Measurements from ENCODE around the gene CRYBG1. TPM values are rescaled to one million over a fixed set of nuclear protein-coding genes. Genes with fewer than 3 reads are reported as not detected.
"Not testable (repeated sequence)": the region's sequence is repeated elsewhere in the genome, so short reads cannot be mapped to it uniquely, and the experiment has no call there.

Gene CRYBG1
- total RNA-seq, 1 donor from 2014 or later: 7.6 TPM

DNA sequence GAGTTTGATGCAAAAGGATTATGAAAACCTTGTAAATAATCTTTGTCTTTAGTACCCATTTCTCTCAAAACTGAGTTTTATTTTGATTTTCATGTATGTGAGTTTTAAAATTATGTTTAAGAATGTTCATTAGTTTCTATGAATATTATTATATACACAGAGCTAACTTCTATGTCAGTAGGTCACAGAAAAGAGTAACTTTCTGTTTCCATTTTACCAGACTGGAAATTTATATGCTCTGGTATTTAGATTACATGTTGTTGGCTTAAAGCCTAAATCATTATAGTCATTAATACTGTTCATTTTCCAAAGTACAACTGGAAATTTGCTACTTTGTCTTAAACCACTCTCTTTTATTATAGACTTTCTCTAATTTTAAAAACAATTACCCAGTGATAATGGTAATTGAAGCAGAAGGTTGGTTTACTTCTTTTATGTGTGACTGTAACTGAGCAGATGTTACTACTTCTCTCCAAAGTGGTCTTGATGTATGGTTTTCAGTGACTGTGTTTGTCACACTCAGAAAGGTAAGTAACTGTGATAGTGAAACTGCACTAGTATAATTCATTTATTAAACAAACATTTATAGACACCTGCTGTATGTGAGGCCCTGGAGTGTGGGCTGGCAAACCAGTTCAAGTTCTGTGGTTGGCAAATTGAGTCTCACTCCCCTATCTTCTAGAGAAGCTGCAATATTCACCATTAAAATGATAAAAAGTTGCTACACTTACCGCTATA lies 13.2 kb downstream of the CRYBG1 start:
- DNase-seq (ENCODE audit: low read depth in 2 of 2): no peak

DNA sequence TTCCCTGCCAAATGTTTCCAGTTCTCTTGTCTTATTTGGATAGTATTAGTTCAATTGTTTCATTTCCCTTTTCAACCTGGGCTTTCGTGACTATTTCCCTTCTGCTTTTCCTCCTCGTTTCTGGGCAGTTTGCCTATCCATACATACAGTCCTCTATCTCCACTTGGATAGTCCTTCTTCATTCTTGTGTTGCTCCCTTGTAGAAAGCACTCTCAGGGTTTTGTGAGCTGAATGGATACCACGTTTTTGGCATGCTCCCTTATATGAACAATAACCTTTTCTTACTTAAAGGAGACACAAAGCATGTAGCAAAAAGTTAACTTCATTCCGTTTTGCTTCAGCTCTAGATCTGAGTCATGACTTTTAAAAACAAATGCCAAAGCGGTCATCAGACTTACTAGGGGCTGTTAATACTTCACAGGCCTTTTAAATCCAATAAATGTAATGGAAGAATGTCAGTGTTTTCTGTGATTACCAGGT lies 16.6 kb downstream of the CRYBG1 start:
- DNase-seq (ENCODE audit: low read depth in 2 of 2): peak; percentile 45 to 69

DNA sequence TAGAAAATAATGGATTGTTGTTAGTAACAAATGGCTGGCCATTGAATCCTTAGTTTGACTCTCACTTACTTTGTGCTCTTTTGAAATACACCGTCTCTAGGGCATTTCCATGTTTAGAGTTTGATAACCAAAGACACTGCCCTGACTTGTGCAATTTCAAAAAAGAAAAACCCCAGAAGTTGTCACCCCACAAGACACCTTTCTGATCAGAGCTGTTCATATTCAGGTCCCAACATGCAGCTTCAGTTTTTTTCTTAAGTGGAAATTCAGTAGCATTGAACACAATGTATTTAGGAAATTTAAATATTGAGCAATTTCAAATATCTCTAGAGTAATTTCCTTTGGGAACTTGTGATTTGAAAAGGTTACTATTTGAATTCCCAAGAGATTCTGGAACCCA lies 19.4 kb downstream of the CRYBG1 start:
- no peak for DNase-seq (ENCODE audit: low read depth in 2 of 2)

DNA sequence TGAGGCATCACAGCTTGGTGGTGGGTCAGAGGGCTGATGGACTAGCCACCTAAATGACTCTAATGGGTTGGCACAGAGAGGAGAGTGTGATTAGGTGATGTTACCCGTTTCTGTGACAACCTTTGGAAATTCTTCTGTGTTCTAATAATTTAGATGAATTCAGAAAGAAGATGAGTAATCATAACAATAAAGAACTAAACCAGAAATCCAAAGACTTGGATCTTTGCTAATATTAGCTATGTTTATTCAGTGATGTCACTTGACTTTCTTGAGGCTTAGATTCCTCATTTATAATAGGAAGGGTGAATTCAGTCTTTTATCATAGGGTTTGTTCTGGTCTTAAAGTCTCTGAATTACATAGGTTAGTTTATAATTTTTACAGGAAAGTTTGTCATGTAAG lies 19.9 kb downstream of the CRYBG1 start:
- DNase-seq (ENCODE audit: low read depth in 2 of 2): no peak

DNA sequence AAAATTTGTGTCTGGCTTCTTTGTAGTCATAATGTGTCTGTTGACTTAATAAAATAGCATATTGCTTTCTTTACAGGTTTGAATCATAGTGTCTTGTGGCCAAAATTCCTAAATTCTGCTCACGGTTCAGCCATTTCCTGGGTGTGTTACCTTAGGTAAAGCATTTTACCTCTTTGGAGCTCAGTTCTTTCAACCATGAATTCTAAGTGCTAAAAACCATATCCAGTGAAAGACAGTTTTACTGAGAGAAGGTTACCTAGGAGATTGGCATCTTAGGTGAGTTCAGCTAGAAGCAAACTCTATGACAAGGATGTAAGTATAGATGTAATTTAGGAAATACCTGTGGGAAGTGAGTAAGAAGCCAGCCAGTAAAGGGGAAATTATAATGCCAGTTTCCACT lies 20.7 kb downstream of the CRYBG1 start:
- no peak for DNase-seq (ENCODE audit: low read depth in 2 of 2)

DNA sequence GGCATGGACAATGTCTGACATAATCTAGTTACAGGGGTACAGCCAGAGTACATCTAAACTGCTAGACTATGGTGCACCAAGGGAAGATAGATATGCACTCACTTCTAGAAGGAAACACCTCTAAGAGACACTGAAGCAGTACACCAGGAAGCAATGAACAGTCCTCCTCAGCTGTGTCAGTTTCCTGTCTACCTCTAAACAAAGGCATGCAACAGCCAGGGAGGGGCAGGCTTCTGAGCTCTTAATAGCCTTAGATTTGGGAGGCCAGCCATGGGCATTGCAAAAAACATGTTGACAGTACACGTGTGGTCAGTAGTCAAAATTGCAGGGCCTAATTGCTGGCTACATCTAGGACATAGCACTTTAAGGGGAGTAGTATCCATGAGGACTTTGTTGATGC lies 21.4 kb downstream of the CRYBG1 start:
- peak in 1 of 2 donors; percentile 25 for DNase-seq (ENCODE audit: low read depth in 2 of 2)

DNA sequence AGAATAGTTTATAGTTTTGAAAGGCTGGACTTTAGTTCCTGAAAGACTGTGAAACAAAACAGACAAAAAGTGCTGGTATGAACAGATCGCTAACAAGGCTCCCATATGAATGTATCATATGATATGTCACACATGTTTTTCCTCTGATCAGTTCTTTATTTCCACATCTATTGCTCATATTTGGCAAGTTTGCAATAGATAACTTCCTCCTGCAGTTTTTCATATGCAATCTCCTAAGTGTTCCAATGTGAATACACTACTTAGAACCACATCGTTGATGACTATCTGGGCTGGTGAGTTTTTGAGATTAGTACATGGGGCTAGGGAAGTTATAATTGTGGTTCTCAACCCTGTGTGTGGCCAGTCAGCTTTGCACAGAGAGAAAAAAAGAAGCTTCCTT lies 23.1 kb downstream of the CRYBG1 start:
- no peak for DNase-seq (ENCODE audit: low read depth in 2 of 2)

DNA sequence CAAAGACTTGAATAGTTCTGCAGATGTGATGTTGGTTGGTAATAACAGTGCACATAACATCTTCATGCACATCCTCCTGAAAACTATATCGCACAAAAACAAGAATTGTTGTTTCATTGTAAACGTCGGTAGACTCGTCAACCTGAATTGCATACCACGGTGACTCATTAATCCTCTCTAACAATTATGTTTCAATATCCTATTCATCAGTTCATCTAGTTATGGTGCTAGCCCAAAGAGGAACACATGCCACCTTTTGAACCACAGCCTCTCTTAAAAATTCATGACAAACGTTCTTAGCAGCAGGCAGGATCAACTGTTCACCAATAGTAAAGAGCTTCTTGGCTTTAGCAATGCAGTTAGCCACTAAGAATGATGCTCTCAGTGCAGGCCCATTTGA lies 25.0 kb downstream of the CRYBG1 start:
- DNase-seq (ENCODE audit: low read depth in 2 of 2): no peak

DNA sequence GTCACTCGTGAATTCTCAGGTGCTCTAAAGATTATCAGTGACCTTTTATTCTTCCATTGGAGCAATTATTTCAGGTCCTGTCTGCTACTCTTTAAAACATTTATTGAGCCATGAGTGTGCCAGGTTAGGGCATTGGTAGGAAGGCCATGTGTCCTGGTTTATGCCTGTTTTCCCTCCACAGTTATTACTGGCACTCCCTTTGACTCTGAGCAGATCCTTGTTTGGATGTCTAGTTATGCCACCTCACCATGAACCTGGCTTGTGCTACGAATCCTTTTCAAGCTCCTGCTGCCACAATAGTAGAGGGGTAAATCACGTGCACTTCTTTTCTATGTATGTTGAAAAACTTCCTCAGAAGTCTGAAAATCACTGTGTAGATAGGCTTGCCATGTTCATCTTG lies 27.4 kb downstream of the CRYBG1 start:
- DNase-seq (ENCODE audit: low read depth in 2 of 2): no peak

DNA sequence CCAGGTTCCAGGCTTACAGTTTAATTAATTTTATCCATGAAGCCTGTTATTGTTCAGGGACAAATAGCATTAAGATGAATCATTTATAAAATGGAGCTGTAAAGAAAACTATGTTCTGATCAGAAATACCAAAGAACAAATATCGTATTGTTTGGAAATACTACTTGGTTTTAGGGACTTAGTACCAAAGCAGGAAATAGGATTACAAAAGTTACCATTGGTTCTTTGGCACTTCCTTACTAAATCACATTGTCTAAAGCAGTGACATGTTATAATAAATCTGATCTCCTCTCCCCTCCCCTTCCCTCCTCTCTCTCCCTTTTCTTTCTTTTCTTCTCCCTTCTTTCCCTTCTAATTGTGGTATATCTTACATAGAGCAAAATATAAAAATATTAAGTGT lies 29.6 kb downstream of the CRYBG1 start:
- DNase-seq (ENCODE audit: low read depth in 2 of 2): no peak

DNA sequence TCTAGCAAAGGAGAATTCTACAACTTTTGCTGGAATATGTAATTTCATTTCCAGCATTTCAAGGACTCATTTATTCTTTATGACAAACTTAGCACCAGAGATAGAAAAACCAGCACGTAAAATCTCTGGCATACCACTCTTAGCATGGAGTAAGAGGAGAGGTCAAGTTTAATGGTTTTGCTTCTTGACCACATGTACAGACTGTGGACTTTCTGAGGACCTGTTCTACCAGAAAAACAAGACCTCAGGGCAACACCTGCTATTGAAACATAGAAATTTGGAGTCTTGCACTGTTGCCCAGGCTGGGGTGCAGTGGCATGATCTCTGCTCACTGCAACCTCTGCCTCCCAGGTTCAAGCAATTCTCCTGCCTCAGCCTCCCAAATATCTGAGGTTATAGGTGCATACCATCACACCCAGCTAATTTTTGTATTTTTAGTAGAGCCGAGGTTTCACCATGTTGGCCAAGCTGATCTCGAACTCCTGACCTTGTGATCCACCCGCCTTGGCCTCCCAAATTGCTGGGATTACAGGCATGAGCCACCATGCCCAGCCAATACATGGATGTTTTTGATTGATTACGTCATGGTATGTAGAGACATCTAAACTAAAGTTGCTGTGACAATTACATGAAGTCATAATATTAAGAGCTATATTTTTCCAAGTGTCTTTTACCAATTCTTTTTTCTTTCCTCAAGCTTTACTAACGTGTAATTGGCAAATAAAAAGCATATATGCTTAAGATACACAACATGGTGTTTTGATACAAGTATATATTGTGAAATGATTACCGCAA lies 36.1 kb downstream of the CRYBG1 start:
- DNase-seq (ENCODE audit: low read depth in 2 of 2): no peak

DNA sequence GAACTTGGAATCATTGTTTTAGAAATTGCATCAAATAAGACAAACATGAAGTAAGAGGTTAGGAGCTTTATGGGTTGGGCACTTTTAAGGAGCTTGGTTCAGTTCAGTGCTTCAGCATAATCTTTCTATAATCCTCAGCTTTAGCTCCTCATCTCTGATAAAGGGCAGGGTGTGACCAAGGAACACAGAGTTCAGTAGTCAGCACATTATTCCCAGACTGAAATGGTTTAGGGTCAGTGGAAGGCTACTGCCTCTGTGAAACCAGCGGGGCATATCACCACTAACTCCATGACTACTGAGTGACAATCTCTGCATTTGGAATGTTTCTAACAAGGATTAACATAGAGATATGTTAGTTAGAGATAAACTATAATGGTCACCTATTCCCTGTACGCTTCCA lies 36.9 kb downstream of the CRYBG1 start:
- no peak for DNase-seq (ENCODE audit: low read depth in 2 of 2)

DNA sequence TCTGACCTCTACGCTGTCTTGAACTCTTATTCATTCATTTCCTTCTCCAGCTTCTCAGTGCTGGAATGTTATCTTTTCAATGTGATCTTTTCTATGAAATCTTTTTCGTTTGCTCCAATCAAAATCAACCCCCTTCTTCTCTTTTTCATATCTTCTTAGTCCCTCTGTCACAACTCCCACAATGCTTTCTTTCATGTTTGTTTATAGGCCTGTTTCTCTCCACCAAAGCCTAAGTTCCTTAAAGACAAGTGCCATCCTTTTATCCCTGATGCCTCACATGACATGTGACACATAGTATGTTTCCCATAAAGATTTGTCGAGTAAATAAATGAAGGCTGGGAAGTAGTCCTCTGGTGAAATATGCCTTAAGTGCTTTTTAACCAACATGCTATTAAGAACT lies 38.1 kb downstream of the CRYBG1 start:
- no peak for DNase-seq (ENCODE audit: low read depth in 2 of 2)

DNA sequence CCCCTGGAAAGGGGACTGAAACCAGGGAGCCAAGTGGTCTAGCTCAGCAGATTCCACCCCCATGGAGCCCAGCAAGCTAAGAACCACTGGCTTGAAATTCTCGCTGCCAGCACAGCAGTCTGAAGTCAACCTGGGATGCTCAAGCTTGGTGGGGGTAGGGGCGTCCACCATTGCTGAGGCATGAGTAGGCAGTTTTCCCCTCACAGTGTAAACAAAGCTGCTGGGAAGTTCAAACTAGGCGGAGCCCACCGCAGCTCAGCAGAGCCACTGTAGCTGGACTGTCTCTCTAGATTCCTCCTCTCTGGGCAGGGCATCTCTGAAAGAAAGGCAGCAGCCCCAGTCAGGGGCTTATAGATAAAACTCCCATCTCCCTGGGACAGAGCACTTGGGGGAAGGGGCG lies 44.5 kb downstream of the CRYBG1 start:
- DNase-seq (ENCODE audit: low read depth in 2 of 2): not testable (repeated sequence)

DNA sequence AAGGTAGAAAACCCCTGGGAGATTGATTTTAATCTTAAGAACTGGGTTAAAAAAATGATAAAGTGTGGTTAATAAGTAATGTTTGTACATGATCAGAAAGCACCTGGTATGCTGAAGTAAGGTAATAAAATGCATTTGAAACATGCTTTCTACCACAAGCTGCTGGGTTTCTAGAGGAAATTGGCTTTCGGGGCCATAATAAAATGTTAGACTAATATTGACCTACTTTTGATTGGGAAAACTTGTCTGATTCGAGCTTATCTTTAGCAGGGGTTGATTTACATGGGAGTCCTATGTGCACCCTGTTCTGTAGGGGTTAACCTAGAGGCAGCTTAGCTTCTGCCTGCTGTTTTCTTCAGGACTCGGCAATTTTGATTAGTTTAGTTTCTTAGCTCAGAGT lies 50.5 kb downstream of the CRYBG1 start:
- DNase-seq (ENCODE audit: low read depth in 2 of 2): no peak

DNA sequence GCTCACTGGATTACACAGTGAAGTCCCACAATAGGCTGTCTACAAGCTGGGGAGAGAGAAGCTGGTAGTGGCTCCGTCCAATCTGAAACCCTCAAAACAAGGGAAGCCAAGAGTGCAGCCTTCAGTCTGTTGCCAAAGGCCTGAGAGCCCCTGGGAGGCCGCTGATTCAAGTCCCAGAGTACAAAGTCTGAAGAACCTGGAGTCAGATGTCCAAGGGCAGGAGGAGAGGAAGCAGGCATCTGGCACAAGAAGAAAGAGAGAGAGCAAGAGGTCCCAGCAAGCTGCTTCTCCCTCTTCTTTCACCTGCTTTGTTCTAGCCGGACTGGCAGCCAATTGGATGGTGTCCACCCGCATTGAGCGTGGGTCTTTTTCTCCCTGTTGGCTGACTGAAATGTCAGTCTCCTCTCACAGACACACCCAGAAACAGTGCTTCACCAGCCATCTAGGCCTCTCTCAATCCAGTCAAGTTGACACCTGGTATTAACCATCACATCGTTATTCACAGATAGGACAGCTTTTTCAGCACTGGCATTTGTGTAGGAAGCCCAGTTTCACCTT lies 51.2 kb downstream of the CRYBG1 start:
- DNase-seq (ENCODE audit: low read depth in 2 of 2): no peak

DNA sequence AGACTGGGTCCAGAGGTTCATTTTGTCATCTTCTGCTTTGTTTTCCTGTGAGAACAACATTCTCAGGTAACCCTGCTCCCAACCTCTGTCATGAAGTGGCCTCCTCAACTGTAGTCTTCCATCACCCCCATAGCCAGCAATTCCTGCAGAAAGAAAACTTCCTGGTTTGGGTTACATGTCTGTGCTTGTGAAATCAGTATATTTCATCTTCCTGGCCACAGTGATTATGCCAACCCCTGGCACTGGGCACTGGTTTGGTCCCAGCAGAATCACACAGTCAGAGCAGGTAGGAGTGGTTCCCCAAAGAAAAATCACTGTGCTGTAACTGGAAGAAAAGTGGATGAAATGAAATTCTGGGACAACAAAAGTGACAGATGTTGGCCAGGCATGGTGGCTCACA lies 52.5 kb downstream of the CRYBG1 start:
- no peak for DNase-seq (ENCODE audit: low read depth in 2 of 2)

DNA sequence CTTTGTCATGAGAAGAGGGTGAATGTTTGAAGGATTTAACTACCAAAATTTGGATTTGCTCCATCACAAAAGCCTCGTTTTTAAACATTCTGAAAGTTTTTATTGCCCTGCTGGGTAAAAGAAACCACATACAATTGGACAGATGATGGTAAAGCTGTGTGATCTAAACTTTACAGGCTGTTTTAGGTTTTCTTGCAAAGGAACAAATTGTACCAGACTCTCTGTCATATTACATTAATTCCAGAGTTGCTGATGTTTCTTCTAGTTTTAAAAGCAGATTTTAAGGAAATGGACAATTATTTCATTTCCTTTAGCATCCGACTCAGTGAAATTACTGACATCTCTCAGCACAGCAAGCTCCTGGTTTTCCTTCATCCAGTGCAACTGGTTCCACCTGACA lies 53.2 kb downstream of the CRYBG1 start:
- DNase-seq (ENCODE audit: low read depth in 2 of 2): no peak

DNA sequence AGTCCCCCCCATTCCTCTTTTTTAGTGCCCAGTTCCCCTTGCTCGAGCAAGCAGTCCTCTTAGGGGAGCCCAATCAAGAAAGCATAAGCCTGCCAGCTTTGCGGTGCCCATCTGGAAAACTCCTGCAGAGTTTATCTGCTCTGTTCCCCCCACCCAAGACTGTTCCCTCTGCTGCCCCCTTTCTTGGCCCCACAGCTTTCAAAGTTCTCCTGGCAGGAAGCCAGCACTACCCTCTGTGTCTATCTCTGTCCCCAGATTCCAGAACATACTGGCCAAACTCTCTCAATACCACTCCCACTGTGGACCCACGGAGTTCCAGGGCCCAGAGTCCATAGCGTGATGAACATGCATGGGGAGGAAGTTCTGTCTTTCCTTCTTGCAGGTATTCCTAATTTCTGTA lies 55.4 kb downstream of the CRYBG1 start:
- DNase-seq (ENCODE audit: low read depth in 2 of 2): no peak

DNA sequence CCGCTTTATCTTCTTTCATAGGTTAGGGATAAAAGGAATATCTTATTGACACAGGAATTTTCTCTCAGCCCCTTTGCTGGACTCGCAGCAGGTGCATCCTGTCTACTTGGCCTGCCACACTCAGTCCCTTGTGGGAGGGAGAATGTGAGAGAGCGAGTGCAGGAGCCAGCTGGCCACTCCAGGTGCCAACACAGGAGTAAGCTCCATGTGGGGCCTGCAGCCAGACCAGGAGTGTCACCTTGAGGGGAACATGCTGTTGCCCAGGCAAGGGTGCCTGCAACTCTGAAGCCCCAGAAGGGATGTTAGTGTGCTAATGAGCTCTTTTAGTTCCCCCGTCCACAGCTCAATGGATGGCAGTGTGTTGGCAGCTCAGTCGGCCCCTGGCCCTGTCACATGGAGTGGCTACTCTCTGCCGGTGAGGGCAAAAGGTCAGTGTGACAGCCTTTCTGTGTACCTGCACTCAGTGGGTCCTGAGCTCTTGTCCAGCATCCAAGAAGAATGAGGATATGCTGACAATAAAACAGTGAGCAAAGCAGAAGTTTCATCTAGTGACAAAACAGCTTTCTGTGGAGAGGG lies 57.1 kb downstream of the CRYBG1 start:
- peak; percentile 18 to 49 for DNase-seq (ENCODE audit: low read depth in 2 of 2)

DNA sequence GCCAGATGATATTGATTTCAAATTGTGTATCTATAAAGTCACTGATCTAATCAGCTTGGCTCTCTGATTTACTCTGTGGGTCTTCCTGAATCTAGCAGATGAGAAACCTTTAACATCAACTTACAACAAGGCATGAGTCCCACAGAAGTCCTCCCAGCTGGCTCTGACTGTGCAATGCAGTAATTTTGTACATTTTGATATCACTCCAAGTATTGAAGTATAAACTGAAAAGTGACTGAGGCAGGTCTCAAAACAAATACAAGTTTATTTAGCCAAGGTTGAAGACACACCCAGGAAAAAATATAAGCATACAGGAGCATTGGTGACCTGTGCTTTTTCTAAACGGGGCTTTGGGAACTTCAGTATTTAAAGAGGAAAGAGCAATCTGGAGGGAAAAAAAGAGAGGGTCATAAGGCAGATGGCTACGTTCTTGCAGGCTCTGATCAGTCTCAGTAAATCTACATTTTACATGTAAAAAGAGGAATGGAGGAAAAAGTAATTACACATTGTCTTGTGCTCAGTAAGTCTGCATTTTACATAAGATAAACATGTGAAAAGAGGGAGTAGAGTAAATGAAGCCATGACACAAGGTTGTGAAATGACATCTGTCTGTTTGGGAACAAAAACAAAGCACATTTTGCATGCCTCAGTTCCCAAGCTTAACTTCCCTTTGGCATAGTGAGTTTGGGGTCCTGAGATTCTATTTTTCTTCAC lies 59.5 kb downstream of the CRYBG1 start:
- DNase-seq (ENCODE audit: low read depth in 2 of 2): no peak

DNA sequence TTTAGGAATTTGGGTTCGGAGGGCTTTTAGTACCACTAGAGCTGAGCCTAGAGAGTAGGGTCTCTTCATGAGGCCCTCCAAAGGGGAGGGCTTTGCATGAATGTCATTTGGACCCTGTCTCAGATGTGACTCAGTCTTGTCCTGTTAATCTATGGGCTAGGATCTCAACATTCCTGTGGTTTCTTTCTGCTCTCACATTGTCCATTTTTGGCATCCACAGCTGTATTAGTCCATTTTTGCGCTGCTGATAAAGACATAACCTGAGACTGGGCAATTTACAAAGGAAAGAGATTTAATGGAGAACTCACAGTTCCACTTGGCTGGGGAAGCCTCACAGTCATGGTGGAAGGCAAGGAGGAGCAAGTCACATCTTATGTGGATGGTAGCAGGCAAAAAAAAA lies 61.0 kb downstream of the CRYBG1 start:
- DNase-seq (ENCODE audit: low read depth in 2 of 2): no peak

All from dermis microvascular lymphatic vessel endothelial cell (primary cell).